Fibroblast of pulmonary artery (primary cell): ENCODE results near the gene APP.

Experiments used
- DNase-seq: peaks from one replicate; pipeline ENCODE4 v3.0.0-alpha.2; 2010; ENCODE audit warnings: low read depth
- H3K4me3 ChIP-seq: replicated peaks from 2 replicates; pipeline ENCODE4 v1.5.1; 2011; ENCODE audit warnings: low read depth, mild to moderate bottlenecking, control low read depth, low read length, moderate library complexity
- TF ChIP-seq, protein P1 (sequence below): IDR thresholded peaks from 2 replicates; pipeline ENCODE4 v1.5.1; 2011; ENCODE audit warnings: mild to moderate bottlenecking, control low read depth, low read length, inconsistent platforms; ENCODE audit errors: missing control alignments

The APP gene

DNA sequence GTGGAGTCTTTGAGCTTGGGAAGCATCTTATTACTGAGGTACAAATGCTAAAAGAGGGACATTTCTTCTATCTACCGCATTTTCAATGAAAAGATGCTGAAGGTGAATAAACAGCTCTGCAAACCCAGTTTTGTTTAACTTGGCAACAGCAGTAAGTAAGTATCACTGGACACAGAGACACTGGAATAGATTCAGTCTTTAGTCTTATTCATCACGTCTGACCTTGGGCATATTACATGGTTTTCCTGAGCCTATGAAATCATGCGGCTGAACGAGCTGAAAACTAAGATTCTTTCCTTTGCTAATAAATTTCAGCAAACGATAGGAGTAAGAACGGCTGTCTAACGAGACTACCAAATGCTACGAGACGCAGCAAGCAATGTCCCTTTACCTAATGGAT lies 228.4 kb downstream of the APP start:
- no peak overlapping the region for H3K4me3 ChIP-seq
- TF ChIP-seq, protein P1, sequence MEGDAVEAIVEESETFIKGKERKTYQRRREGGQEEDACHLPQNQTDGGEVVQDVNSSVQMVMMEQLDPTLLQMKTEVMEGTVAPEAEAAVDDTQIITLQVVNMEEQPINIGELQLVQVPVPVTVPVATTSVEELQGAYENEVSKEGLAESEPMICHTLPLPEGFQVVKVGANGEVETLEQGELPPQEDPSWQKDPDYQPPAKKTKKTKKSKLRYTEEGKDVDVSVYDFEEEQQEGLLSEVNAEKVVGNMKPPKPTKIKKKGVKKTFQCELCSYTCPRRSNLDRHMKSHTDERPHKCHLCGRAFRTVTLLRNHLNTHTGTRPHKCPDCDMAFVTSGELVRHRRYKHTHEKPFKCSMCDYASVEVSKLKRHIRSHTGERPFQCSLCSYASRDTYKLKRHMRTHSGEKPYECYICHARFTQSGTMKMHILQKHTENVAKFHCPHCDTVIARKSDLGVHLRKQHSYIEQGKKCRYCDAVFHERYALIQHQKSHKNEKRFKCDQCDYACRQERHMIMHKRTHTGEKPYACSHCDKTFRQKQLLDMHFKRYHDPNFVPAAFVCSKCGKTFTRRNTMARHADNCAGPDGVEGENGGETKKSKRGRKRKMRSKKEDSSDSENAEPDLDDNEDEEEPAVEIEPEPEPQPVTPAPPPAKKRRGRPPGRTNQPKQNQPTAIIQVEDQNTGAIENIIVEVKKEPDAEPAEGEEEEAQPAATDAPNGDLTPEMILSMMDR, result no peak

DNA sequence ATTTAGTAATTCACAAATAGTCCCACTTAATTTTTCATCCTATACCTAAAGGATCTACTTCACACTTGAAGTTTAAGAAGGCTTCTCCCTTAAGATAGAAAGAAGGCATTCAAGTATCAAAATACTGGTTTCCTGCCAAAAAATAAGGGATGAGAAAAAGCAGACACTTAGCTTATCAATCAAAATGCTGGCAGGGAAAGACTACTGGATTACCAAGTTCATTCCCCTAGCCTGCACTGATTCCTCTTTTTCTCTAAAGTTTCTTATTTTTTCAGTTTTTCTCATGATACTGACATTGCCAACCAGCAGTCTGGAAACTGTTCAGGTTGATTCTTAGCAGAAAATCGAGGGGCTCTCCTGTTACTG lies 231.2 kb downstream of the APP start:
- DNase-seq, result no peak
- TF ChIP-seq, protein P1, result no peak
- H3K4me3 ChIP-seq, result no peak overlapping the region

More for the DNA sequence above, 228.4 kb downstream of the APP start:
- DNase-seq, result peak; percentile 47

DNA sequence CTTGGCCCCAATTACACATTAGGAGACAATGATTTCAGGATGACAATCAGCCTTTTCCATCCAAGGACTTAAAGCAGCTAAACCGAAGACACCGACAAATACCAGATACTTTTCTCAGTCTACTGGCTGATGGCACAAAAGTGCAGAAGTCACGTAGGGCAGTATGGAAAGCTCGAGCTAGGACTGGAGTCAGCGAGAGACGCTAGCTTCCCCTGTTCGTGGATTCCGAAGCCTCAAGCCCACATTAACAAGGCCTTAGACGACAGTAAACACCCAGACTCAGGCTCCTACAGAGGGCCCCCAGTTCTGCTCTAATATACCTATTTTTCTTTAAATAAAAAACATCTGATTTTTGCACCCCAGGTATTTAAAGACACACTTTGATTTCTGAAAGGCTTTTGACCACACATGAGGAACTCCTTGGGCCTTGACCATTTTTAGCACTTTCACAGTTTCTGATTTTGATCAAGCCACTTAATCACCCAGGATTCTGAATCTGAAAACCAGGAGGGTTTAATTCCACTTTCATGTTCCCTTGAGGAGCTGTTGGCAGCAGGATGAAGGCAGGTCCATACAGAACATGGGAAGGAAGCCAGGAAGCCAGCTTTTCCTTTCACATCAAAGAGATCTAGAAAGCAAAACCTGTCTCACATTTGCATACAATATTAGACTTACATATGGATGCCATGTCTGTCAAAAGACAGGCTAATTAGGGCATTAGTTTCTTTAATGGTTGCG lies 231.7 kb downstream of the APP start:
- DNase-seq, result peak; percentile 37
- no peak overlapping the region for H3K4me3 ChIP-seq
- TF ChIP-seq, protein P1, result no peak

DNA sequence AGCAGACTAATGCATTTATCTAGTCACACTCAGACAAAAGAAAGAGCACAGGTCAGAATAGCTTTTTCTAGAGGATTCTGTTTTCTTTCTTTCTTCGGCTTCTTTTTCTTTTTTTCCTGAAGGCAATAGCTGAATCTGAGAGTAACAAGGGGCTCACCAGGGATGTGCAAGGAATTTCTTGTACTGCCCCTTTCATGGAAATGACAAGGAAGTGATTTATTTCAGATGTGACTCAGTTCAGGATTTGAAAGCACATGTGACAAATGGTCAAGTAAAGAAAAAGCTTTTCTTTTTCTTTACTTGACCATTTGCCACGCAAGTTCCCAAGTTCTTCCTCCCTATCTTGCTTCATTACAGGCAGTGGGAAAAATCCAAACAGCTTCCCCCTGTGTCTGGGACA lies 233.8 kb downstream of the APP start:
- H3K4me3 ChIP-seq, result no peak overlapping the region
- DNase-seq, result peak; percentile 37
- TF ChIP-seq, protein P1, result no peak

DNA sequence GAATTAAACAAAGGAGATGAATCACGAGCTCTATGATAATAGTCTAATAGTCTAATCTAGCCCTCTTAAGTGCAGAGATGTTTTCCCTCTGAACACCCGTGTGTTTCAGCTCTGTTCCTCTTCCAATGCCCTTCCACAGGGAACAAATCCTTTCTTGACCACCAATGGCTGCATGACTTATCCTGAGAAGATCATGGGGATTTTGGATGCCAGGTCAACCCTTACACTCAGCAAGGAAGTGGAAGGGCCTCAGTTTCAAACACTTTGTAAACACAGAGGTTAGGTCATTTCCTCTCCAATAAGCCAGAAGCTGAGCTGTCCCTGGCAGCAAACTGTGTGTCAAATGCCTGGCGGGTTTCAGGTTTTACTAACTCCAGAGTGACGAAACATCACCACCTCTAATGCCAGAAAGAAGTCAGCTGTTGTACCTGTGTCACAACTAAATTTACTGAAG lies 235.8 kb downstream of the APP start:
- TF ChIP-seq, protein P1, result no peak
- DNase-seq, result peak; percentile 97
- no peak overlapping the region for H3K4me3 ChIP-seq

DNA sequence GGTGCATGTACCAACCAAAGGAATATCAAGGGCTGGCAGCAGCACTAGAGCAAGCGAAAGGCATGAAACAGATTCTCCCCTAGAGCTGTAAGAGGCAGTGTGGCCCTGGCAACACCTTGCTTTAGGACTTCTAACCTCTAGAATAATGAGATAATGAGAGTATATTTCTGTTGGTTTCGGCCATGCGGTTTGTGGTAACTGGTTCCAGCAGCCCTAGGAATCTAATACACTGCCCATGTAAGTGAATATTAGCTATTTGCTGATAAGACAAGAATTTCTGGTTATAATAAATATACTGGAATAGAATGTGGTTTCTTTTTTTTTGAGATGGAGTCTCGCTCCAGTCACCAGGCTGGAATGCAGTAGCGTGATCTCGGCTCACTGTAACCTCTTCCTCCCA lies 236.4 kb downstream of the APP start:
- TF ChIP-seq, protein P1, result no peak
- no peak overlapping the region for H3K4me3 ChIP-seq
- peak; percentile 60 for DNase-seq

DNA sequence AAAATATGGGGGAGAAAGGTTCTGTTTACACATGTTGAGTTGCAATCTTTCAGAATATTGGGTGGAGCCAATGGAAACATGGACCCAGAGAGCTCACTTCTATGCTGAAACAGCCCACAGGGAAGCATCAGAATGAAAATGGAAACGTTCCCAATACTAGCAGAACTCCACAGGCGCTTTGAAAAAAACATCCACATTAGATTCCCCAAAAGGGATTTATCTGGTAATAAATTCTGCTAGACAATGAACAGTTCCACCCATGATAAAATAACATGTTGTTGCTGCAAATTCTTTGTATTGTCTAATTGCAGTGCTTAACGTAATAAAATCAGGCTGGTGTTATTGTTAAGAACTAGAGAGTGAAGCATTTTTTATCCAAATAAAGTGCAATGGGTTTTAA lies 238.8 kb downstream of the APP start:
- DNase-seq, result no peak
- no peak overlapping the region for H3K4me3 ChIP-seq
- TF ChIP-seq, protein P1, result no peak
